ENCODE data around the gene HDAC6.

Gene HDAC6

DNA sequence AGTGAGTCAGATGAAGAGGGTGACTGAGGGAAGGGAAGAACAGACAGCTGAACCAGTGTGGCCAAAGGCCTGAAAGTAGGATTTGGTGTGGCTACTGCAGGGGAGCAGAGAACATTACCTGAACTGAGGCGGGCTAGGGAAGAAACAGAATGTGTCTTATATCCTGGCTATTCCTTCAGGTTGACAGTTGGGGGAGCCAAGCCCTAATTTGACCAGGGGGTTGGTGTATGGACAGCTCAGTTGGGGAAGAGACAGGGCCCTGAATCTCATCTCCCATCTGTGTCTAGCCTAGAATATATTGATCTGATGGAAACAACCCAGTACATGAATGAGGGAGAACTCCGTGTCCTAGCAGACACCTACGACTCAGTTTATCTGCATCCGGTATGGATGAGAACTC is 4.2 kb downstream of the HDAC6 start:
- no peak for TF ChIP-seq ZNF140 (tag by site-specific recombination; IDR thresholded peaks at IDR 0.05)
- no peak for TF ChIP-seq TRIM28 (IDR thresholded peaks at IDR 0.05; ENCODE audit: borderline replicate concordance, low read length)
- TF ChIP-seq ZNF202 (tag by site-specific recombination; IDR thresholded peaks at IDR 0.05; ENCODE audit: borderline replicate concordance) = no peak
- no peak for TF ChIP-seq KLF7 (tag by site-specific recombination; IDR thresholded peaks at IDR 0.05; ENCODE audit: borderline replicate concordance)
- no peak overlapping the region for H3K4me3 ChIP-seq (ENCODE audit: low read depth, low read length)
- ChIA-PET POLR2A (interaction anchor here (1.1 kb wide), 2 partner anchors 69 to 106 kb away, joined by 3 to 4 read pairs; partner anchors contain the start of gene SLC35A2), CTCF (interaction anchor here (1.3 kb wide), 1 partner anchor 140 kb away, joined by 5 read pairs; no protein-coding TSS in a partner anchor)
- H3K4me1 ChIP-seq (ENCODE audit: control insufficient read depth, insufficient read depth, low read length) = peaks cover 4% of the 10 kb centered on the region; the same call in 1 of the 2 replicates
- no peak overlapping the region for H3K27ac ChIP-seq (ENCODE audit: extremely low read depth, low read depth, low read length)
- peaks cover 13 to 45% of the 10 kb centered on the region in 2 experiments; a peak in 2 of 3 replicates for H3K36me3 ChIP-seq (ENCODE audit: control insufficient read depth in 2 of 2, insufficient read depth in 1 of 2, low read length in 2 of 2)
- H3K9me3 ChIP-seq (ENCODE audit: control insufficient read depth, insufficient read depth, low read depth, low read length) = no peaks in the 10 kb centered on the region

- no peak overlapping the region for H3K4me3 ChIP-seq (ENCODE audit: low read depth, low read length)
- TF ChIP-seq ZNF18 (tag by site-specific recombination; IDR thresholded peaks at IDR 0.05) (no peak), PRDM1 (tag by site-specific recombination; IDR thresholded peaks at IDR 0.05) (no peak), ZNF10 (tag by site-specific recombination; IDR thresholded peaks at IDR 0.05) (no peak), SALL2 (tag by site-specific recombination; IDR thresholded peaks at IDR 0.05; ENCODE audit: borderline replicate concordance) (no peak), REPIN1 (tag by site-specific recombination; IDR thresholded peaks at IDR 0.05; ENCODE audit: low read depth) (no peak), ZNF670 (tag by site-specific recombination; IDR thresholded peaks at IDR 0.05; ENCODE audit: low read depth) (no peak), ZNF600 (tag by site-specific recombination; IDR thresholded peaks at IDR 0.05) (no peak), ZNF701 (tag by site-specific recombination; IDR thresholded peaks at IDR 0.05) (no peak), ZNF184 (tag by site-specific recombination; IDR thresholded peaks at IDR 0.05) (no peak), ZNF24 (tag by site-specific recombination; IDR thresholded peaks at IDR 0.05) (no peak), KLF10 (tag by site-specific recombination; IDR thresholded peaks at IDR 0.05) (no peak), ZBTB21 (tag by site-specific recombination; IDR thresholded peaks at IDR 0.05) (no peak), ZNF146 (tag by site-specific recombination; IDR thresholded peaks at IDR 0.05) (no peak)
- TF ChIP-seq, protein P1, sequence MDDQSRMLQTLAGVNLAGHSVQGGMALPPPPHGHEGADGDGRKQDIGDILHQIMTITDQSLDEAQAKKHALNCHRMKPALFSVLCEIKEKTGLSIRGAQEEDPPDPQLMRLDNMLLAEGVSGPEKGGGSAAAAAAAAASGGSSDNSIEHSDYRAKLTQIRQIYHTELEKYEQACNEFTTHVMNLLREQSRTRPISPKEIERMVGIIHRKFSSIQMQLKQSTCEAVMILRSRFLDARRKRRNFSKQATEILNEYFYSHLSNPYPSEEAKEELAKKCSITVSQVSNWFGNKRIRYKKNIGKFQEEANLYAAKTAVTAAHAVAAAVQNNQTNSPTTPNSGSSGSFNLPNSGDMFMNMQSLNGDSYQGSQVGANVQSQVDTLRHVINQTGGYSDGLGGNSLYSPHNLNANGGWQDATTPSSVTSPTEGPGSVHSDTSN (CRISPR knock-in tag; IDR thresholded peaks at IDR 0.05) = no peak
- TF ChIP-seq, protein P2, sequence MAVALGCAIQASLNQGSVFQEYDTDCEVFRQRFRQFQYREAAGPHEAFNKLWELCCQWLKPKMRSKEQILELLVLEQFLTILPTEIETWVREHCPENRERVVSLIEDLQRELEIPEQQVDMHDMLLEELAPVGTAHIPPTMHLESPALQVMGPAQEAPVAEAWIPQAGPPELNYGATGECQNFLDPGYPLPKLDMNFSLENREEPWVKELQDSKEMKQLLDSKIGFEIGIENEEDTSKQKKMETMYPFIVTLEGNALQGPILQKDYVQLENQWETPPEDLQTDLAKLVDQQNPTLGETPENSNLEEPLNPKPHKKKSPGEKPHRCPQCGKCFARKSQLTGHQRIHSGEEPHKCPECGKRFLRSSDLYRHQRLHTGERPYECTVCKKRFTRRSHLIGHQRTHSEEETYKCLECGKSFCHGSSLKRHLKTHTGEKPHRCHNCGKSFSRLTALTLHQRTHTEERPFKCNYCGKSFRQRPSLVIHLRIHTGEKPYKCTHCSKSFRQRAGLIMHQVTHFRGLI (tag by site-specific recombination; IDR thresholded peaks at IDR 0.05) = no peak
- TF ChIP-seq, protein P3, sequence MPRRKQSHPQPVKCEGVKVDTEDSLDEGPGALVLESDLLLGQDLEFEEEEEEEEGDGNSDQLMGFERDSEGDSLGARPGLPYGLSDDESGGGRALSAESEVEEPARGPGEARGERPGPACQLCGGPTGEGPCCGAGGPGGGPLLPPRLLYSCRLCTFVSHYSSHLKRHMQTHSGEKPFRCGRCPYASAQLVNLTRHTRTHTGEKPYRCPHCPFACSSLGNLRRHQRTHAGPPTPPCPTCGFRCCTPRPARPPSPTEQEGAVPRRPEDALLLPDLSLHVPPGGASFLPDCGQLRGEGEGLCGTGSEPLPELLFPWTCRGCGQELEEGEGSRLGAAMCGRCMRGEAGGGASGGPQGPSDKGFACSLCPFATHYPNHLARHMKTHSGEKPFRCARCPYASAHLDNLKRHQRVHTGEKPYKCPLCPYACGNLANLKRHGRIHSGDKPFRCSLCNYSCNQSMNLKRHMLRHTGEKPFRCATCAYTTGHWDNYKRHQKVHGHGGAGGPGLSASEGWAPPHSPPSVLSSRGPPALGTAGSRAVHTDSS (tag by site-specific recombination; IDR thresholded peaks at IDR 0.05) = no peak
- POLR2A ChIA-PET = interaction anchor here (0.6 to 1.6 kb wide), 2 partner anchors 12 to 98 kb away, joined by 3 to 4 read pairs; partner anchors contain the start of gene HDAC6
- CTCF ChIA-PET = no interaction called here
- no peaks in the 10 kb centered on the region for H3K4me1 ChIP-seq (ENCODE audit: control insufficient read depth, insufficient read depth, low read length)
- no peak overlapping the region for H3K27ac ChIP-seq (ENCODE audit: extremely low read depth, low read depth, low read length)
- H3K9me3 ChIP-seq (ENCODE audit: control insufficient read depth, insufficient read depth, low read depth, low read length) = no peaks in the 10 kb centered on the region
- H3K36me3 ChIP-seq (ENCODE audit: control insufficient read depth in 2 of 2, insufficient read depth in 1 of 2, low read length in 2 of 2) = peaks cover 3 to 42% of the 10 kb centered on the region in 2 experiments; a peak in 2 of 3 replicates
Observed at GRCh38 chrX:48813644-48814043, 11.8 kb downstream of the HDAC6 start.

Data from HEK293 (cell line).